IMR-90 (cell line): Measurements from ENCODE around the gene UQCRC1. TPM values are rescaled to one million over a fixed set of nuclear protein-coding genes. Genes with fewer than 3 reads are reported as not detected.

ENCODE experiments used
- ATAC-seq: fragments of 200-7000 bp; cut with Tn5 transposase; 2 replicates; pipeline ENCODE4 v1.9.1; 2020; ENCODE audit warnings: low read depth, mild to moderate bottlenecking, moderate library complexity
- BruUV-seq: library from RNA; stranded (reverse); fragments of 400-500 nt; replicated peaks from 2 replicates; lab custom pipeline; 2021; lab: Mats Ljungman, UMichigan
- CTCF ChIA-PET: fragments of 300-600 bp; formaldehyde crosslinking; extraction: SDS; loops from one replicate; lab custom pipeline; 2021; ENCODE audit warnings: antibody characterized with exemption; lab: Yijun Ruan, JAX
- POLR2A ChIA-PET: fragments of 300-600 bp; sonication (Branson Sonifier 250); formaldehyde crosslinking; loops from one replicate; lab custom pipeline; 2022; ENCODE audit warnings: antibody characterized with exemption; ENCODE audit not compliant: unreplicated experiment; lab: Charles Lee
- DNase-seq: peaks from one replicate; pipeline ENCODE4 v3.0.0; 2013
- H2AFZ ChIP-seq: replicated peaks from 2 replicates; pipeline ENCODE3; 2013; ENCODE audit warnings: low read length, mild to moderate bottlenecking; ENCODE audit not compliant: poor library complexity
- H2AK5ac ChIP-seq: 2 replicates; pipeline ENCODE4 v1.6.1; 2013; ENCODE audit warnings: low read depth, low read length, inconsistent platforms
- H2AK9ac ChIP-seq: replicated peaks from 2 replicates; pipeline ENCODE3; 2013; ENCODE audit warnings: mild to moderate bottlenecking, low read depth, low read length, moderate library complexity; ENCODE audit not compliant: poor library complexity
- H2BK120ac ChIP-seq: 2 replicates; pipeline ENCODE4 v1.6.1; 2013; ENCODE audit warnings: low read depth, low read length, inconsistent platforms
- H2BK15ac ChIP-seq: 3 replicates; pipeline ENCODE4 v1.6.1; 2013; ENCODE audit warnings: low read depth, low read length, inconsistent platforms
- H2BK20ac ChIP-seq: 2 replicates; pipeline ENCODE4 v1.6.1; 2013; ENCODE audit warnings: low read depth, mild to moderate bottlenecking, inconsistent platforms, low read length, moderate library complexity
- H2BK5ac ChIP-seq: 2 replicates; pipeline ENCODE4 v1.6.1; 2013; ENCODE audit warnings: mild to moderate bottlenecking, low read depth, low read length, inconsistent platforms; ENCODE audit not compliant: poor library complexity, severe bottlenecking
- H3K14ac ChIP-seq: replicated peaks from 2 replicates; pipeline ENCODE4 v1.6.1; 2013; ENCODE audit warnings: low read depth, low read length, inconsistent platforms
- H3K18ac ChIP-seq: 2 replicates; pipeline ENCODE4 v1.6.1; 2013; ENCODE audit warnings: low read depth, low read length, control low read depth
- H3K23ac ChIP-seq: 2 replicates; pipeline ENCODE4 v1.6.1; 2013; ENCODE audit warnings: low read depth, low read length, inconsistent platforms
- H3K27ac ChIP-seq: 2 replicates; pipeline ENCODE4 v1.5.1; 2013; ENCODE audit warnings: mild to moderate bottlenecking, control low read depth, low read length; ENCODE audit not compliant: insufficient read depth
- H3K27me3 ChIP-seq: 2 replicates; pipeline ENCODE4 v1.6.1; 2013; ENCODE audit warnings: low read length; ENCODE audit not compliant: control insufficient read depth, insufficient read depth
- H3K36me3 ChIP-seq: 2 replicates; pipeline ENCODE4 v1.6.1; 2013; ENCODE audit warnings: low read length, mixed read lengths; ENCODE audit not compliant: control insufficient read depth, insufficient read depth
- H3K4ac ChIP-seq: 2 replicates; pipeline ENCODE4 v1.6.1; 2013; ENCODE audit warnings: low read depth, low read length, inconsistent platforms
- H3K4me1 ChIP-seq: 2 replicates; pipeline ENCODE4 v1.6.1; 2013; ENCODE audit warnings: low read length, mixed read lengths; ENCODE audit not compliant: control insufficient read depth, insufficient read depth
- H3K4me2 ChIP-seq: 2 replicates; pipeline ENCODE4 v1.6.1; 2013; ENCODE audit warnings: low read depth, mild to moderate bottlenecking, control low read depth, low read length, moderate library complexity
- H3K4me3 ChIP-seq: 2 replicates; pipeline ENCODE4 v1.5.1; 2013; ENCODE audit warnings: low read depth, mild to moderate bottlenecking, control low read depth, low read length, moderate library complexity; ENCODE audit not compliant: insufficient read depth
- H3K56ac ChIP-seq: 2 replicates; pipeline ENCODE4 v1.6.1; 2013; ENCODE audit warnings: low read length, inconsistent platforms; ENCODE audit not compliant: insufficient read depth; ENCODE audit errors: extremely low read depth
- H3K79me1 ChIP-seq, 2 experiments: 2 replicates each; pipeline ENCODE4 v1.6.1; 2013; ENCODE audit warnings: low read length in 2 of 2, inconsistent platforms in 1 of 2, low read depth in 1 of 2
- H3K9ac ChIP-seq: 2 replicates; pipeline ENCODE4 v1.6.1; 2013; ENCODE audit warnings: low read depth, low read length, control low read depth
- H3K9me1 ChIP-seq: 2 replicates; pipeline ENCODE4 v1.6.1; 2013; ENCODE audit warnings: low read length, inconsistent platforms; ENCODE audit not compliant: insufficient read depth
- H3K9me3 ChIP-seq: 2 replicates; pipeline ENCODE4 v1.6.1; 2013; ENCODE audit warnings: low read length; ENCODE audit not compliant: control insufficient read depth, insufficient read depth
- H4K20me1 ChIP-seq: 2 replicates; pipeline ENCODE4 v1.6.1; 2013; ENCODE audit warnings: low read length, inconsistent platforms; ENCODE audit not compliant: insufficient read depth
- H4K5ac ChIP-seq: 2 replicates; pipeline ENCODE4 v1.6.1; 2013; ENCODE audit warnings: mild to moderate bottlenecking, low read depth, low read length, control low read depth
- H4K8ac ChIP-seq, 2 experiments: 2 replicates each; pipeline ENCODE4 v1.6.1; 2013; ENCODE audit warnings: low read depth in 2 of 2, low read length in 2 of 2, control low read depth in 1 of 2, inconsistent platforms in 1 of 2
- H4K91ac ChIP-seq: 2 replicates; pipeline ENCODE4 v1.6.1; 2013; ENCODE audit warnings: low read depth, low read length, inconsistent platforms; ENCODE audit not compliant: insufficient read depth
- CTCF ChIP-seq: conservative IDR thresholded peaks from 2 replicates; pipeline ENCODE4 v1.5.1; 2012; ENCODE audit warnings: mild to moderate bottlenecking, low read depth, low read length, improper control_type of control experiment
- USF2 ChIP-seq: fragments of 150-350 bp; IDR thresholded peaks from 2 replicates; pipeline ENCODE4 v1.6.1; 2017; ENCODE audit warnings: mild to moderate bottlenecking, antibody characterized with exemption, low read length, low read depth
- WGBS, 2 experiments: methylation state at CpG; one replicate each; pipeline versions ENCODE4 v1.1.5 to v1.1.7; 2013; ENCODE audit warnings: missing lambda C conversion rate in 2 of 2; ENCODE audit not compliant: insufficient read length in 1 of 2; ENCODE audit errors: extremely low coverage in 2 of 2; 5-methylcytosine and 5-hydroxymethylcytosine counted together
- dilution Hi-C: fragments of 300-500 bp; cut with HindIII; formaldehyde crosslinking; loops from one replicate; pipeline ENCODE4 v1.14.3; 2018; ENCODE audit warnings: low sequenced_read_pairs; ENCODE audit not compliant: unreplicated experiment
- in situ Hi-C: fragments of 300-500 bp; cut with MboI; formaldehyde crosslinking; loops from 3 replicates; pipeline ENCODE4 v1.14.3; 2019; ENCODE audit warnings: low sequenced_read_pairs, inconsistent platforms, mixed read lengths
- intact Hi-C: fragments of 100-400 bp; cut with micrococcal nuclease; formaldehyde crosslinking; loops from 2 replicates; pipeline ENCODE4 v1.10.0; 2022
- polyA plus RNA-seq, 3 experiments: library from polyadenylated mRNA; depleted of rRNA; stranded (reverse); fragments of >200 nt; gene quantifications; 2 replicates each; pipeline ENCODE4 v1.2.3, GENCODE V29; 2012; ENCODE audit warnings: low replicate concordance in 1 of 3
- total RNA-seq: library from RNA; depleted of rRNA; stranded (reverse); fragments of >200 nt; gene quantifications from 2 replicates; pipeline ENCODE4 v1.2.3, GENCODE V29; 2012

The UQCRC1 gene
- total and polyA plus RNA-seq, 2 of the 4 experiments (the other 2 are of a cell fraction): 474 to 1,365 TPM

- Histone ChIP-seq H2AFZ (peak within 1 kb of the TSS; percentile 58), H3K27ac (peak within 1 kb of the TSS; percentile 47), H3K79me1 (peaks cover 14 to 61% of the 10 kb centered on the region in 2 experiments), H3K27me3 (no peaks in the 10 kb centered on the region), H3K4ac (peak within 1 kb of the TSS; percentile 85), H4K91ac (peak within 1 kb of the TSS; percentile 97), H2AK9ac (peak within 1 kb of the TSS; percentile 97), H2BK5ac (peak within 1 kb of the TSS; percentile 78), H3K56ac (peak within 1 kb of the TSS; percentile 58; the same call in 1 of the 2 replicates), H3K9me1 (peaks cover 41% of the 10 kb centered on the region), H3K9ac (no peak within 1 kb of the TSS; the same call in 1 of the 2 replicates), H3K14ac (peak within 1 kb of the TSS; percentile 76), H3K9me3 (no peaks in the 10 kb centered on the region), H2BK20ac (peak within 1 kb of the TSS; percentile 79), H3K18ac (peak within 1 kb of the TSS; percentile 26), H3K4me2 (no peak within 1 kb of the TSS), H4K8ac (peak within 1 kb of the TSS; percentile 62 to 91), H4K20me1 (peaks cover under 1% of the 10 kb centered on the region; the same call in 1 of the 2 replicates), H3K4me3 (no peak within 1 kb of the TSS), H2BK120ac (peak within 1 kb of the TSS; percentile 90), H2BK15ac (peak within 1 kb of the TSS; percentile 81), H4K5ac (peak within 1 kb of the TSS; percentile 57), H3K23ac (peak within 1 kb of the TSS; percentile 83; the same call in 1 of the 2 replicates), H3K4me1 (peaks cover 40% of the 10 kb centered on the region), H2AK5ac (peak within 1 kb of the TSS; percentile 96), H3K36me3 (peaks cover 35% of the 10 kb centered on the region)
- ChIA-PET POLR2A (interaction anchor here (0.6 kb wide), 1 partner anchor 405 kb away, joined by 6 read pairs; no protein-coding TSS in a partner anchor), CTCF (interaction anchor here (0.7 kb wide), 2 partner anchors 72 to 1149 kb away, joined by 3 read pairs; partner anchors contain the start of gene SLC26A6)
- dilution Hi-C loops: no loop called here
- intact Hi-C loops: no loop called here
- BruUV-seq: no TSS peak
- ATAC-seq (no peak), DNase-seq (peak; percentile 21)
- 50% methylated on average over 1 of the region's 6 CpGs; no CpG with 5 or more reads in 1 of the 2 experiments for WGBS, 2 experiments
- TF ChIP-seq CTCF (0 out of 2 replicates have a peak, but pooled peaks have one; percentile 5), USF2 (no peak)
- in situ Hi-C loops: no loop called here
These were observed 46.0 kb downstream of the UQCRC1 start, which contains the start of gene UCN2 for GRCh38 chr3:48563382-48563918. Gene UCN2 (minus strand): TSS chr3:48563781. CDS start chr3:48563124, 657 bp downstream.
